GM23338 (cell line): ENCODE data around the gene ADGRG6. TPM values are rescaled to one million over a fixed set of nuclear protein-coding genes. Genes with fewer than 3 reads are reported as not detected.

Experiments used
- ATAC-seq: fragments of 200-7000 bp; cut with Tn5 transposase; 3 replicates; pipeline ENCODE4 v1.9.1; 2020
- DNase-seq: peaks from one replicate; pipeline ENCODE4 v3.0.0-alpha.2; 2015; ENCODE audit warnings: low spot score
- H2AFZ ChIP-seq: fragments of 200-600 bp; sonication (generic); 2 replicates; pipeline ENCODE4 v1.8.0; 2016; ENCODE audit warnings: antibody characterized with exemption, mild to moderate bottlenecking, moderate library complexity
- H3F3A ChIP-seq: fragments of 200-600 bp; sonication (generic); replicated peaks from 2 replicates; pipeline ENCODE4 v1.8.0; 2017; ENCODE audit warnings: antibody characterized with exemption, mixed run types, low read depth
- H3K27ac ChIP-seq: fragments of 200-600 bp; sonication (generic); 2 replicates; pipeline ENCODE4 v1.6.1; 2016; ENCODE audit warnings: low read depth
- H3K27me3 ChIP-seq: fragments of 200-600 bp; sonication (generic); 2 replicates; pipeline ENCODE4 v1.8.0; 2016; ENCODE audit warnings: mild to moderate bottlenecking, mixed run types, moderate library complexity; ENCODE audit not compliant: insufficient read depth
- H3K36me3 ChIP-seq: fragments of 200-600 bp; sonication (generic); 2 replicates; pipeline ENCODE4 v1.8.0; 2016; ENCODE audit warnings: mild to moderate bottlenecking; ENCODE audit not compliant: insufficient read depth
- H3K4me1 ChIP-seq: fragments of 200-600 bp; sonication (generic); 2 replicates; pipeline ENCODE4 v1.8.0; 2016; ENCODE audit warnings: mild to moderate bottlenecking, moderate library complexity; ENCODE audit not compliant: insufficient read depth
- H3K4me2 ChIP-seq: fragments of 200-600 bp; sonication (generic); 2 replicates; pipeline ENCODE4 v1.7.1; 2017; ENCODE audit warnings: mixed run types
- H3K4me3 ChIP-seq: fragments of 200-600 bp; sonication (generic); 2 replicates; pipeline ENCODE4 v1.6.1; 2016; ENCODE audit warnings: mixed run types
- H3K79me2 ChIP-seq: fragments of 200-600 bp; sonication (generic); replicated peaks from 2 replicates; pipeline ENCODE4 v1.8.0; 2017; ENCODE audit warnings: mild to moderate bottlenecking; ENCODE audit not compliant: insufficient read depth
- H3K9me2 ChIP-seq: fragments of 200-600 bp; sonication (generic); 2 replicates; pipeline ENCODE4 v1.8.0; 2017; ENCODE audit not compliant: insufficient read depth
- H4K20me1 ChIP-seq: fragments of 200-600 bp; sonication (generic); replicated peaks from 2 replicates; pipeline ENCODE4 v1.8.0; 2017; ENCODE audit warnings: mild to moderate bottlenecking; ENCODE audit not compliant: insufficient read depth
- H3K27ac Mint-ChIP-seq: 2 replicates; pipeline ENCODE4 v1.8.0; 2020; ENCODE audit warnings: inconsistent platforms, mild to moderate bottlenecking, moderate library complexity, mixed read lengths
- H3K27me3 Mint-ChIP-seq: 3 replicates; pipeline ENCODE4 v1.8.0; 2022; ENCODE audit warnings: low read depth, mild to moderate bottlenecking, moderate library complexity, mixed read lengths, inconsistent platforms; ENCODE audit not compliant: insufficient read depth, poor library complexity
- H3K36me3 Mint-ChIP-seq: 3 replicates; pipeline ENCODE4 v1.8.0; 2021; ENCODE audit warnings: low read depth, mild to moderate bottlenecking, inconsistent platforms, moderate library complexity, mixed read lengths
- H3K4me1 Mint-ChIP-seq: 3 replicates; pipeline ENCODE4 v1.8.0; 2020; ENCODE audit warnings: mild to moderate bottlenecking, inconsistent platforms, mixed read lengths
- H3K4me3 Mint-ChIP-seq: 3 replicates; pipeline ENCODE4 v1.8.0; 2021; ENCODE audit warnings: moderate library complexity, mild to moderate bottlenecking, inconsistent platforms, mixed read lengths
- H3K9me3 Mint-ChIP-seq: 3 replicates; pipeline ENCODE4 v1.8.0; 2020; ENCODE audit warnings: moderate library complexity, mild to moderate bottlenecking, inconsistent platforms, mixed read lengths
- CREB1 ChIP-seq: fragments of 250-450 bp; sonication (Bioruptor Pico); IDR thresholded peaks from 2 replicates; pipeline ENCODE4 v1.5.0; 2020; ENCODE audit warnings: low read depth, mild to moderate bottlenecking, moderate library complexity
- CTCF ChIP-seq, 2 experiments: fragments of 200-600 bp in 1 of 2; sonication (generic) in 1 of 2; conservative IDR thresholded peaks; 2 replicates each; pipeline versions ENCODE4 v1.5.1 to v1.6.1; 2016 to 2017; ENCODE audit warnings: antibody characterized with exemption in 2 of 2, low read depth in 2 of 2, mild to moderate bottlenecking in 2 of 2, moderate library complexity in 1 of 2
- JUNB ChIP-seq: IDR thresholded peaks from one replicate; pipeline ENCODE4 v1.6.1; 2016; ENCODE audit warnings: antibody characterized with exemption; ENCODE audit not compliant: unreplicated experiment
- NANOG ChIP-seq: IDR thresholded peaks from 2 replicates; pipeline ENCODE4 v1.6.1; 2016; ENCODE audit warnings: antibody characterized with exemption, borderline replicate concordance
- POLR2AphosphoS5 ChIP-seq: IDR thresholded peaks from 2 replicates; pipeline ENCODE4 v1.6.1; 2016; ENCODE audit warnings: antibody characterized with exemption, low read depth
- ZNF114 ChIP-seq: fragments of 250-450 bp; sonication (Bioruptor Pico); IDR thresholded peaks from 2 replicates; pipeline ENCODE4 v1.5.0; 2020; ENCODE audit warnings: mild to moderate bottlenecking, moderate library complexity
- ZNF331 ChIP-seq: fragments of 250-450 bp; sonication (Bioruptor Pico); IDR thresholded peaks from 2 replicates; pipeline ENCODE4 v1.5.0; 2020; ENCODE audit warnings: low read depth, mild to moderate bottlenecking, moderate library complexity
- polyA plus RNA-seq: library from polyadenylated mRNA; unstranded; fragments of >200 nt; fragmentation: Nextera tagmentation; extraction: Ambion mirVana; gene quantifications from 2 replicates; pipeline ENCODE4 v1.2.1, GENCODE V29; 2016
- total RNA-seq: library from RNA; depleted of rRNA; stranded (reverse); fragments of >200 nt; shearing (Covaris generic); gene quantifications from 2 replicates; pipeline ENCODE4 v1.2.3, GENCODE V29; 2014
- TF ChIP-seq, protein P1 (sequence below): fragments of 250-450 bp; sonication (Bioruptor Pico); IDR thresholded peaks from 2 replicates; pipeline ENCODE4 v1.5.0; 2020; ENCODE audit warnings: mild to moderate bottlenecking, moderate library complexity

The ADGRG6 gene
- total and polyA plus RNA-seq, 2 experiments from 2014 or later, result 1.3 to 7.7 TPM

GRCh38 chr6:142380626-142381025 is 78.8 kb downstream of the ADGRG6 start (continued):
- TF ChIP-seq, protein P1, sequence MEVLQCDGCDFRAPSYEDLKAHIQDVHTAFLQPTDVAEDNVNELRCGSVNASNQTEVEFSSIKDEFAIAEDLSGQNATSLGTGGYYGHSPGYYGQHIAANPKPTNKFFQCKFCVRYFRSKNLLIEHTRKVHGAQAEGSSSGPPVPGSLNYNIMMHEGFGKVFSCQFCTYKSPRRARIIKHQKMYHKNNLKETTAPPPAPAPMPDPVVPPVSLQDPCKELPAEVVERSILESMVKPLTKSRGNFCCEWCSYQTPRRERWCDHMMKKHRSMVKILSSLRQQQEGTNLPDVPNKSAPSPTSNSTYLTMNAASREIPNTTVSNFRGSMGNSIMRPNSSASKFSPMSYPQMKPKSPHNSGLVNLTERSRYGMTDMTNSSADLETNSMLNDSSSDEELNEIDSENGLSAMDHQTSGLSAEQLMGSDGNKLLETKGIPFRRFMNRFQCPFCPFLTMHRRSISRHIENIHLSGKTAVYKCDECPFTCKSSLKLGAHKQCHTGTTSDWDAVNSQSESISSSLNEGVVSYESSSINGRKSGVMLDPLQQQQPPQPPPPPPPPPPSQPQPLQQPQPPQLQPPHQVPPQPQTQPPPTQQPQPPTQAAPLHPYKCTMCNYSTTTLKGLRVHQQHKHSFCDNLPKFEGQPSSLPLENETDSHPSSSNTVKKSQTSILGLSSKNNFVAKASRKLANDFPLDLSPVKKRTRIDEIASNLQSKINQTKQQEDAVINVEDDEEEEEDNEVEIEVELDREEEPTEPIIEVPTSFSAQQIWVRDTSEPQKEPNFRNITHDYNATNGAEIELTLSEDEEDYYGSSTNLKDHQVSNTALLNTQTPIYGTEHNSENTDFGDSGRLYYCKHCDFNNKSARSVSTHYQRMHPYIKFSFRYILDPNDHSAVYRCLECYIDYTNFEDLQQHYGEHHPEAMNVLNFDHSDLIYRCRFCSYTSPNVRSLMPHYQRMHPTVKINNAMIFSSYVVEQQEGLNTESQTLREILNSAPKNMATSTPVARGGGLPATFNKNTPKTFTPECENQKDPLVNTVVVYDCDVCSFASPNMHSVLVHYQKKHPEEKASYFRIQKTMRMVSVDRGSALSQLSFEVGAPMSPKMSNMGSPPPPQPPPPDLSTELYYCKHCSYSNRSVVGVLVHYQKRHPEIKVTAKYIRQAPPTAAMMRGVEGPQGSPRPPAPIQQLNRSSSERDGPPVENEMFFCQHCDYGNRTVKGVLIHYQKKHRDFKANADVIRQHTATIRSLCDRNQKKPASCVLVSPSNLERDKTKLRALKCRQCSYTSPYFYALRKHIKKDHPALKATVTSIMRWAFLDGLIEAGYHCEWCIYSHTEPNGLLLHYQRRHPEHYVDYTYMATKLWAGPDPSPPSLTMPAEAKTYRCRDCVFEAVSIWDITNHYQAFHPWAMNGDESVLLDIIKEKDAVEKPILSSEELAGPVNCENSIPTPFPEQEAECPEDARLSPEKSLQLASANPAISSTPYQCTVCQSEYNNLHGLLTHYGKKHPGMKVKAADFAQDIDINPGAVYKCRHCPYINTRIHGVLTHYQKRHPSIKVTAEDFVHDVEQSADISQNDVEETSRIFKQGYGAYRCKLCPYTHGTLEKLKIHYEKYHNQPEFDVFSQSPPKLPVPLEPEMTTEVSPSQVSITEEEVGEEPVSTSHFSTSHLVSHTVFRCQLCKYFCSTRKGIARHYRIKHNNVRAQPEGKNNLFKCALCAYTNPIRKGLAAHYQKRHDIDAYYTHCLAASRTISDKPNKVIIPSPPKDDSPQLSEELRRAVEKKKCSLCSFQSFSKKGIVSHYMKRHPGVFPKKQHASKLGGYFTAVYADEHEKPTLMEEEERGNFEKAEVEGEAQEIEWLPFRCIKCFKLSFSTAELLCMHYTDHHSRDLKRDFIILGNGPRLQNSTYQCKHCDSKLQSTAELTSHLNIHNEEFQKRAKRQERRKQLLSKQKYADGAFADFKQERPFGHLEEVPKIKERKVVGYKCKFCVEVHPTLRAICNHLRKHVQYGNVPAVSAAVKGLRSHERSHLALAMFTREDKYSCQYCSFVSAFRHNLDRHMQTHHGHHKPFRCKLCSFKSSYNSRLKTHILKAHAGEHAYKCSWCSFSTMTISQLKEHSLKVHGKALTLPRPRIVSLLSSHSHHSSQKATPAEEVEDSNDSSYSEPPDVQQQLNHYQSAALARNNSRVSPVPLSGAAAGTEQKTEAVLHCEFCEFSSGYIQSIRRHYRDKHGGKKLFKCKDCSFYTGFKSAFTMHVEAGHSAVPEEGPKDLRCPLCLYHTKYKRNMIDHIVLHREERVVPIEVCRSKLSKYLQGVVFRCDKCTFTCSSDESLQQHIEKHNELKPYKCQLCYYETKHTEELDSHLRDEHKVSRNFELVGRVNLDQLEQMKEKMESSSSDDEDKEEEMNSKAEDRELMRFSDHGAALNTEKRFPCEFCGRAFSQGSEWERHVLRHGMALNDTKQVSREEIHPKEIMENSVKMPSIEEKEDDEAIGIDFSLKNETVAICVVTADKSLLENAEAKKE (CRISPR knock-in tag), result no peak
- TF ChIP-seq ZNF114 (no peak), CREB1 (CRISPR knock-in tag) (no peak), NANOG (no peak), ZNF331 (CRISPR knock-in tag) (no peak), JUNB (no peak)

- no peak overlapping the region for H3K27ac Mint-ChIP-seq
- Histone ChIP-seq H3K4me3 (no peak overlapping the region), H3K4me2 (no peak overlapping the region), H3K79me2 (no peaks in the 10 kb centered on the region), H4K20me1 (no peaks in the 10 kb centered on the region), H3K27me3 (no peaks in the 10 kb centered on the region), H3K27ac (no peak overlapping the region), H3K36me3 (no peaks in the 10 kb centered on the region), H3K9me2 (no peaks in the 10 kb centered on the region), H3K4me1 (peaks cover 15% of the 10 kb centered on the region), H3F3A (no peaks in the 10 kb centered on the region), H2AFZ (no peak overlapping the region)
- DNase-seq (no peak), ATAC-seq (no peak)
- no peak overlapping the region for H3K4me3 Mint-ChIP-seq
- no peaks in the 10 kb centered on the region for H3K36me3 Mint-ChIP-seq
- H3K27me3 Mint-ChIP-seq, result peaks cover 3% of the 10 kb centered on the region
- H3K9me3 Mint-ChIP-seq, result no peaks in the 10 kb centered on the region
- H3K4me1 Mint-ChIP-seq, result peaks cover 22% of the 10 kb centered on the region
- TF ChIP-seq, protein P1 (CRISPR knock-in tag), result no peak
- TF ChIP-seq CTCF (conservative IDR thresholded peaks at IDR 0.05; ENCODE audit: low read depth in 2 of 2) (no peak), NANOG (no peak), POLR2AphosphoS5 (no peak), ZNF114 (no peak), ZNF331 (CRISPR knock-in tag) (no peak)
These were observed 79.4 kb downstream of the ADGRG6 start for GRCh38 chr6:142381181-142381580.
